ENCODE measurements around the gene ABCG8.
"Not testable (repeated sequence)": the region's sequence is repeated elsewhere in the genome, so short reads cannot be mapped to it uniquely, and the experiment has no call there.

The ABCG8 gene

DNA sequence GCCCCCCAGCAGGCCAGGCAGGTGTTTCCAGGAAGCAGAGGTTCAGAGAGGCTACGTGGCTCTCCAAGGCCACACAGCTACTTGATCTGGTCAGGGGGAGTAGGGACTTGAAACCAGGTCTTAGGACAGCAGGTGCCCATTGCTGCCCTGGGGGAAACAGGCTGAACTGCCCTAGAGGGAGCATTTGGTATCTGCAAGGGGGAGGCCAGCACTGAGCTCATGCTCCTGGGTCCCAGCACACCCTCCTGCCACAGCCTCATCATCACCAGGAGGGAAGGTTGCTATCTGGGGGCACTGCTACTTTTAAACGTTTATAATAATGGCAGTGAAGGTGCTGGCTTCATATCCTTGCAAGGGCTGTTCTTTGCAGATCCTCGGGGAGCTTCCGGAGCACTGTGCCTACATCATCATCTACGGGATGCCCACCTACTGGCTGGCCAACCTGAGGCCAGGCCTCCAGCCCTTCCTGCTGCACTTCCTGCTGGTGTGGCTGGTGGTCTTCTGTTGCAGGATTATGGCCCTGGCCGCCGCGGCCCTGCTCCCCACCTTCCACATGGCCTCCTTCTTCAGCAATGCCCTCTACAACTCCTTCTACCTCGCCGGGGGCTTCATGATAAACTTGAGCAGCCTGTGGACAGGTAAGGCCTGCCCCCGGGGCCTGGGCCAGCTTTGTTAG, 36.1 kb downstream of the ABCG8 start:
- no peak for DNase-seq

DNA sequence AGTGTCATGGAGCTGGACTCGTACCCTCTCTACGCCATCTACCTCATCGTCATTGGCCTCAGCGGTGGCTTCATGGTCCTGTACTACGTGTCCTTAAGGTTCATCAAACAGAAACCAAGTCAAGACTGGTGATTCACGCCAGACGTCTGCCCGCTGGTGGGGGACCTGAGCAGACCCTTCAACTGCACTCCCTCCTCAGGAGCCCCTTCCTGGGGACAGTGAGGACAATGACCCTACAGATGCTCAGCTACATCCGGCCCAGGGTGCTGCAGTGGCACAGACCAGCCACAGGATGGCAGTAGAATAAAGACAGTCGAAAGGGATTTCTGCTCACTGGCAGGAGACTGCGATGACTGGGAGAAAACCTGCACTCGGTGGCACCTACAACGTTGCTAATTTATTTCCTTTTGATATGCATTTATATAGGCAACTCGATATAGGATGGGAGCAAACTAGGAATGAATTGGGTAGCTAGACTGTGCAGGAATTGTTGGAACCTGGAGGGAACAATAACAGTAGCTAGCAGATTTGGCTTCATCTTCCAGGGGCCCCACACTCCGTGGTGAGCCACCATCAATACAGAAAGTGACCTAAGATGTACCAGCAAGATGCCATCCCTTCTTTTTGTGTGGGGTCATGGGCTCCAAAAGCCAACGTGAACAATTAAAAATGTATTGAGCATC, 39.2 kb downstream of the ABCG8 start:
- peak; percentile 85 for DNase-seq

DNA sequence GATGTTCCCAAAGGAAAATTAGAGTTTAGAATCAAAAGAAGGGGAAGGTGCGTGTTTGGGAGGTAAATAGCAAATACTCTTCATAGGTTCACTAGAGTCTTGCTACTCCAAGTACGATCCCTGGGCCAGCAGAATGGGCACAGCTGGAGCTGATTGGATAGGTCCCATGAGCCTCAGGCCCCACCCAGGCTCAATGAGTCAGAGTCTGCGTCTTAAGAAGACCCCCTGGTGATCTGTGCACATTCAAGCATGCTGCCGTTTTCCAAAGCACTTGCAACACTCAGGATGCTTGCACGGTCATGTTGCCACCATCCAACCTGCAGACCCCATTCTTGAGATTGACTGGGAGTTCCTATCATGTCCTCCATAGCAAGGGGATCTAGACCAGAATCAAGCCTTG, 40.5 kb downstream of the ABCG8 start:
- no peak for DNase-seq

DNA sequence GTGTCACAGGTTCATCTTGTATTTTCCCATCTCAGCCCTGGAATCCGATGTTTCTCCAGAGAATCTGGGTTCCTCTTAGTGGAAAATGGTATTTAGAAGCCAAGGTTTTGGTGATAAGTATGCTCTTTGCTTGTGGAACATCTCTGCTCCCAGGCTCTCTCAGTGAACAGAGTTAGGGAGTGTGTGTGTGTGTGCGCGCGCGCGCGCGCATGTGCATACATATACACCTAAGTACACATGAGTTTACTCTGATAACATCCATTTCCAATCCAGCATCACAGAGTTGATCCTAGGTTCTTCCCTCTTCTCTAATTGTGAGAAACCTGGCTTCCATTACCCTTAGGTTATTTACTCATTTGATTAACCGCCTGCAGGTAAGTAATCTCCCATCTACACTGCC, 41.7 kb downstream of the ABCG8 start:
- DNase-seq = no peak

DNA sequence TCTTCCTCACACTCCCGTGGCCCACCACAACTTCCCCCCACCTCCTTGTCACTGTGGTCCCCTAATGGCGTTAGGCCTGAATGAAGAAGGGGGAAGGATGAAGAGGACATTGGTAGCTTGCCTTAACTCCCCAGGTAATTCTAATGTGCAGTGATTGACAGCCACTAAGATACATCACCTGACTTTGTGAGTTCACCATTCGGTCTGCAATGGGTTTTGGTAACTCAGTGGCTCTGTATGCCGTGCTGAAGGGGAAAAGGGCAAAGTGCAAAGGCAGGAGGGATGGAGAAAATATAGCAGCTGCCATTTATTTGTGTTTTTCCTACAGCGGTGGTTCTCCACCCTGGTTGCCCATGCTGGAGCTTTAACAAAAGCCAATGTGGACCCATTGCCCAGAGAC, 42.2 kb downstream of the ABCG8 start:
- no peak for DNase-seq

DNA sequence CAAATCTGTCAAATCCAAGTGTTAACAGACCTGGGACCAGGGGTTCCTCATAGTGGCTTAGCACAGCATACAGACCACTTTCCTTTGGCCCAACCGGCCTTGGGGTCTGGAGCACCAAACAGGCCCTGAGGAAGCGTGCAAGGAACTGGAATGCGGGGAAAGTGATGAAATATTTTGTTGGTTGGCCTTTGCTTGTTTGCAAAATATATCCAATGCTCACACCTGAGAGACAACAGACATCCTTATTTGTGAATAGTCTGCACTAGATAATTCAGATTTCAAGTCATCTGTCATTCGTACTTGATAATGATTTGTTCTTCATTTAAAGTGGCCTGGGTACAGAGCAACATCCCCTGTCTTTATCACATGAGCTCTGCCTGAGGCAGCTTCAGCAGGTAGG, 43.5 kb downstream of the ABCG8 start:
- no peak for DNase-seq

DNA sequence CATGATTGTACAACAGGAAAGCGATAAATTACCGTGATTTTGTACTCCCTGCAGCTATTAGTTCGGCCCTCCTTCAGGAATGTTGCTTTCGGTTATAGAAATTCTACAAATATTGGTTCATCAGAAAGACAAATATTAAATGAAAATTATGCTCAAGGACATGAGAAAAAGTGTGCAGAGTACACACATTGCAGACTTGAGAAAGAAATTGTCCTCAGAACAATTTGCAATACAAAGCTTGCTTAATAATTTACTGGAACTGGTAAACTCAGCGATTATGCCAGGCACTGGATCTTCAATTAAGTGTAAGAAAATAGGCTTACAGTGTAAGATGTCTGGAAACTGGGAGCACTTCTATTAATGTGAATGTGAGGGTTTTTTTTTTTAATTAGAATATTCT, 45.9 kb downstream of the ABCG8 start:
- no peak for DNase-seq

DNA sequence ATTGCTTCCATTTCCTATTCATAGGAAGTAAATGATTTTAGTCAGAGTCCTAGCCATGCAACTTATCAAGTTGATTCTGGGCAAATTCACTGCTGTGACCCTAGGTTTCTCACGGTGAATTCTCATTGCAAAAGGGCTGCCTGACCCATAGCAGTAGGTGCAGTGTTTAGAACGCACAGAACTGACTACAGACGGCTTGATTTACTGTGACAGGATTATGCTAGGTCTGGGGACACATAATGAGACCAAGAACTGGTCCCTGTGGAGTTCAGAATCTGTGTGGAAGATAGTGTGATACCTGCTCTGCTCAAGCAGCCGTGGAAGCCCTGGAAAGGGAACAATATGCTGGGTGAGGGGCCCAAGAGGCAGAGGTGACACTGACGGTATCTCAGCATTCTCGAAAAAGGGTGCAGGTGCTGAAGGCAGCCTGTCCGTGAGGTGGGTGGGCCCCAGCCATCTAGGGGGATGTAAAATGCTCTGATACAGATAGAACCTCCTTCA, 46.4 kb downstream of the ABCG8 start:
- DNase-seq = no peak

DNA sequence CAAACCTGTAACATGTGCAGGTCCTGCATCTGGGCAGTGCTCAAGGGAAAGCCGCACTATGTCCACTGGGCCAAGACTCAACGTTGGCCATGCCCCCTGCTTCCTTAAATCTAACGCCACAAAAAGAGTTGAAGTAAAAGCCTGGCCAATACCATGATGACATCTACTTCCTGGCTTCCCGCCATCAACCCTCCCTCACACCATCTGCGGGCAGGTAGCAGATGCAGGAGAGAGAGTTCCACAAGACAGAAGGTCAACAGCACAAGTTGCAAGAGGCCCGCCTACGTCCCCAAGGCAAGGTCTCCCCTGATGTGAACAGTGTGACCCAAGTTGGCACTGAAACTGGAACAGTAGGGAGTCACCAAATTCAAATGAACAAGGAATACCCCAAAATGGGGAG, 48.4 kb downstream of the ABCG8 start:
- no peak for DNase-seq

DNA sequence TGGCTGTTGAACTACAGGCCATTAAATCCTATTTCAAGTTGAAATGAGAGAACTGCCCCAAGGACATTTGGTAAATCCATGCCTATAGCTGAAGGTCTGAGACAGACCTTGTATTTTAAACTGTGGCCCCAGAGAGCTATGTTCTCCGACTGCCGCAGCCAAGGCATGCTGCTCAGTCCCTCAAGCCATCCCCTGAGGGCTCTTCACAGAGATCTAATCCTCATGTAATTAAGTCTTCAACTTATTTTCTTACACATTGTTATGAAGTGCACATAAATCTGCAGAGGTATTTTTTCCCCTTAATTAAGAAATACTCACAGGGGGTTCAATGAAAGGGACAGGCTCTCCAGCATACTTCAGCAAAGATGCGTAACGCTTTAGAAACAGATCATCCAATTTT, 50.6 kb downstream of the ABCG8 start:
- DNase-seq = no peak

DNA sequence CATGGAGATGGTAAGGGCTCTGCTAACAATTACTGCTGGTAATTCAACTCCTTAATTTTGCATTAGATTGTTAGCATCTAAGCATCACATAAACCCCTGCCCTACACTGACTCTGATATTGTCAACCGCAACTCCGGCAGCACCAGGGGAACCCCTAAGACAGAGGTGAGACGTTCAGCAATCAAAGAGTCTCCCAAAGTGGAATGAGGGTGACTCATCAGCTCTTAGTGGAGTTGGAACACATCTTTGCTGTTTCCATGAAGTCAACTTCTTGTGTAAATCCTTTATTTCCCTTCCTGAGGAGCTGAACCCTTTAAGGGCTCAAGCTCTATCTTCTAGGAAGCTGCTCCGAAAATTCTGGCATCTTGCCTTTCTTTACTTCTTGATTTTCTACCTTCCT, 52.1 kb downstream of the ABCG8 start:
- DNase-seq = no peak

DNA sequence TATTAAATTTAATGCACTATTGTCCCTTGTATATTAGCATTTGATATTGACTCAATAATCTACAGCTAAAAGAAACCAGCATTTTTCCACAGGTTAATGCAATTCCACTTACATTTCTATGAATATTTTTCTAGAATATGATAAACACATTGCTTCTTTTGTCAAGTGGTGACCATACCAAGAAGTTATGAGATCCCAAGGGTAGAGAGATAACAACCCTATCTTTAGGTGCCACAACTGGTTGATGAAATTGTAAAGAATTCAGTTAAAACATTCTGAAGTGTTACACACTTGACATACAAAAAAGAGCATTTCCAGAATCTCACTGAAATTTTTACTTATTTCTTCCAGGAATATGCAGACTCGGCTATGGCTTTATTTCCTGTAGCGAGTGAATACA, 56.0 kb downstream of the ABCG8 start:
- DNase-seq = peak; percentile 85

DNA sequence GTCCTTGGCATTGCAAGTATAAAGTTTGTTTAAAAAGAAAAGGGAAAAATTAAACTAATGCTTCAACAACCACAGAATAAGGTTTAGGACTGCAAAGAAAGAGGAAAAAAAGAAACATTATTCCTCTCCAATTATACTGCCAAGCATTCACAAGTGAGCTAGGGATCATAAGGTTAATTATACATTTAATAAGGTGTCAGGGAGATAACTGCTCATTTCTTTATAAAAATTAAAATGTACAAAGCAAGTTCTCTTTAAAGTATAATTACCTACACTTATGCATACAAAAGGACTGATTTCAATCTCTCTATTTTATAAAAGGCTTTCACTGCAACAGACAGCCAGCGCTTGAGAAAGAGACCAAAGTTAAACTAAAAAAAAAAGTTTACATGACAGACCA, 58.1 kb downstream of the ABCG8 start:
- no peak for DNase-seq

DNA sequence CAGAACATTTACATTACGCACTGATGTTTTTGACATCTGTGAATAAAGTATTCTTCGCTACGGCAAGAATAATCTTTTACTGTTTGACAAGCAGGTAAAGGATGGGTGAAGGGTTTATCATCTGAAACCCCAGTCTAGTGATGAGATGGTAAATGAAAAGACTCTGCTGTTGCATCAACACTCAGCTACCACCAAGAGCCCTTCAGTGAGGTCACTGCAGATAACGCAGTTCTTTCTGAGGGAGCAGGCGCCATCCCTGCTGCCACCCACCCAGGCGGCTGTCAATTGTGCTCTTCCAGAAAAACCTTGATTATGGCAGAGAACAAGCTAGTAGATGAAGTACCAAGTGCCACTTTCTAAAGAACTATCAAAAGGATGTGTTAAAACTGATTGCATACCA, 58.7 kb downstream of the ABCG8 start:
- DNase-seq = peak; percentile 17

DNA sequence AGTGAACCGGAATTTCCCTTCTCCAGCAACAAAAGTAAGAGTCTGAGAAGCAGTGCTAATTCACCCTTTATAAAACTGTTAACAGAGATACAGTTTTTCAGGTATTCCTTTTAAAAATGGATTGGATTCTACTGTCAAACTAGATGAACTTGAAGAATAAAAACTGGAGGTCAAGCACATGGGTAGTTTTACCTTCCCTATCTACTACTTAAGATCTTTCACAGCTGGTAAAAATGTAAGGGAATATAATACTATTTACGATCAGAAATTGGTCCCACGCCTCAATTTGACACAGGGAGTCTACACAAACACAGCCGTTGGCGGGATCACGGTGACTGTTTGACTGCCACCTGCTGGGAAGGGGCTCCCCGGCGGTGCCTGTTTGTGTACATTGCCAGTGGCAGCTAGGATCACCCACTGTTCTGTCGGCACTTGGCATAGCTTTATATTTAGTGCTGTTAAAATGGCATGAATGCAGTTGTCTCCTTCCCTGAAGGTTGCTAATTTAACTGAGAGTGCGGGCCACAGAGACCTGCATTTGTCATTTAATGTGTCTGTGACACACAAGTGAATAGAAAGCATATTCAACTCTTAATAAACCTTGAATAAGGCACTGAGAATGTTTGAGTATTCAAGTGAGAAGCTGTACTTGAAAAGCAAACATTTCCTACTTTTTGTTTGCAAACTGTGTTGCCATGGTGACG, 59.5 kb downstream of the ABCG8 start:
- DNase-seq = peak; percentile 47

DNA sequence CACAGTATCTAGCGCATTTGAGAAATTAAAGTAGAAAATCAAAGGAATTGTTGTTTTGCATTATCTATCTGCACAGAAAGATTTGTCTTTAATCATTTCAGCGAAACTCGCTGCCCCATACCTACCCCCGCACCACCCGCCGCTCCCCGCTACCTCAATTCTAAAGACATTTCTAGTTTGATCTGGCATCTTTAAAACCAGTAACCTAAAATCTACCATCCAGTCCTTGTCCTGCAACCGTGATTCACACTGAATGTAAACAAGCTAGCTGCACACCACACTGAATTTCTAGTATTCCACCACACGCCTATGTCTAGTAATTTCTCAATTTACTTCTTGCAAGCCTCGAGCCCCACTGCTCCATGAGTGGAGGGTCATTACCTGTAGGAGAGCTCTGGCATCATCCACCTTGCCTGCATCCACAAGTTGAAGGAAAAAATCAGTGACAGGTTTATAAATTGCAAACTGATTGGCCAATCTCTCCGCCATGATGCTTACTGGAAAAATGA, 60.1 kb downstream of the ABCG8 start:
- DNase-seq = no peak

DNA sequence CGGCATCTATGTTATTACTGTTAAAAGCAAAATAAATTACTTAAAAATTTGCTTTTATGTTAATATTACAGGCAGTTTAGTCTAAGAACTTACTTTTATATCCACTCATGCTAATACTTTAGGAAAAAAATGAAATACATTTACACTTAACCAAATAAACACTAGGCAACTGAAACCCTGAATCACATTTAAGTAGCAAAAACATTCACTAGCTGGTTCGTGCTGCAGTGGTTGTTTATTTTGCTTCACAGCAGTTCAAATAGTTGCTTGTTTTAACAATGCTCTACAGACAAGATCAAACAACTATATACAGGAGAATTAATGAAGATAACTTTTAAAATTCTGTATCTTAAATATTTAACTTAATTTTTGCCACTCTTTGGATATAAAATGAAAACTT, 60.8 kb downstream of the ABCG8 start:
- no peak for DNase-seq

DNA sequence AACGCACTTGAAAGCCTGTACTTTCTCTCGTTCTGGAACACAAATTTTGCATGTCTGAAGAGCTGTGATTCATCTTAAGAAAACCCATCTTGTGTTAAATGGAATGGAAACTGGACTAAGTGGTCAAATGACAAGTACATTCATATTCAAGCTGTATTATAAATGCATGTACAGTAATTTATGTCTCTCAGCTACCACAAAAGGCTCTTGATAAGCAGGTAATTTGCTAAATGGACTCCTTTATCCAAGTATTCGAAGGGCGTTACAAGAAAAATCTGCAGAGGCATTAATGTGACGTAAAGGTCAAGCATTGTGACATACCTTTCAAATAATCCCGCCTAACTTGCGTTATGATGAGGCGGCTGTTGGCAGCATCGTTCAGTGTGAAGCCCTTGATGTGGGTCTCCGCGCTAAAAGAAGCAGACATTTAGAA, 66.6 kb downstream of the ABCG8 start:
- DNase-seq = no peak

DNA sequence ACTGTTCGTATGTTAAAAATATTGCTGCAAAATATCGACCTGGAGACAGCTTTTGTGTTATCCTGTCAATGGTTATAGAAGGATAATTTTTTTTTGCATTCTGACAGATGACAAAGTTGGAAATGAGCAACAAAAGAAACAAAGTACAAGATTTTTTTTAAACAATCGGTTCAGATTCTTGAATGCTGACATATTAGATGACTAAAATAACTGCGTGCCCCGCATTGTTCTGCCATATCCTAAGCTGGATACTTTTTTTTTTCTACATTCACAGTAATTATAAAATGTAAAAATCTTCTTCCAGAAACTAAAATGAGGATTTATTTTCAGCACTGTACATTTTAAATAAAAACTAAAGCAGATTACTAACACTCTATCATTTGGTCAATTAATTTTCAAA, 67.1 kb downstream of the ABCG8 start:
- DNase-seq = no peak

DNA sequence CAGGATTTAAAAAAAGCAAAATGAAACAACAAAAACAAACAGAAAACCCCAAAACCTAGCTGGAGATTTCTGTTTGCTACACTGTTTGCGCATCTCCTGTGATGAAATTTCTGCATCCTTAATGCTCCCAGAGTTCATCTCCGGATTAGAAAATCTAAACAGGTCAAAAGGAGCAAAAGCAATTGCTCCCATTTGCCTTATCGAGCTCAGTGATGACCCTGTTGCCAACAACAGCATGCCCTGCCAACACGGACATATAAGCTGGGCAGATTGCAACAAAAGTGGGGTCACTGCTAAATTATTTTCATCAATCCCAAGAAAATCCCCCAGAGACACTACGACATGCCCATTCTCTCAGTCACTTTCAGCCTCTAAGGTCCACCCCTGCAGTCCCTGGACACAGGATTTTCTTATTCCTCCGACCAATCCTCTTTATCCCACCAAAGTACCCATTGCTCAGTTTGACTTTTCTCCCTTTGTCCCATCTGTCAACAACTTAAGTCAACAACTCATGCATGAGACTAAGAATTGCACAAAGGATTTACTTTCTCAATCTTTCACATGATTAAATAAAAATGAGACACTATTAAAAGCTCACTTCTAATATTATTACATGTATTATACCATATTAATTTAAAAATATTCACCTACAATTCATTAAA, 67.8 kb downstream of the ABCG8 start:
- DNase-seq = no peak

DNA sequence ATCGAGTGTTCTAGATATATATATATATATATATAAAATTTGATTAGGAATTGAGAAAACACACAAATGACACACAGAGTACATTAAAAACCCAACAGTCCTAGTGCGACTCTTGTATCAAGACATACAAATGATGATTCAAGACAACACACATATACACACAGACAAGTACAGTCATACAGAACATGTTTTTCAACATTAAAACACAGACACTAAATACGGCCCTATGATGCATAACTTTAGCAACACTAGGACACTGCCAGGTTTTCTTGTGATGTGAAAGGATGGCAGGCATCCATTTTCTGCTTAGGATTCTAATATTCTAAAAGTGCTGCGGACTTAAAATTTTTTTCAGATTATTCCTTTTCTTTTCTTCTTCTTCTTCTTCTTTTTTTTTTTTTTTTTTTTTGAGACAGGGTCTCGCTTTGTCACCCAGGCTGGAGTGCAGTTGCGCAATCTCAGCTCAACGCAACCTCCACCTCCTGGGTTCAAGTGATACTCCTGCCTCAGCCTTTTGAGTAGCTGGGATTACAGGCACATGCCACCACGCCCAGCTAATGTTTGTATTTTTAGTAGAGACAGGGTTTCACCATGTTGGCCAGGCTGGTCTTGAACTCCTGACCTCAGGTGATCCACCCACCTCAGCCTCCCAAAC, 72.5 kb downstream of the ABCG8 start:
- not testable (repeated sequence) for DNase-seq

DNA sequence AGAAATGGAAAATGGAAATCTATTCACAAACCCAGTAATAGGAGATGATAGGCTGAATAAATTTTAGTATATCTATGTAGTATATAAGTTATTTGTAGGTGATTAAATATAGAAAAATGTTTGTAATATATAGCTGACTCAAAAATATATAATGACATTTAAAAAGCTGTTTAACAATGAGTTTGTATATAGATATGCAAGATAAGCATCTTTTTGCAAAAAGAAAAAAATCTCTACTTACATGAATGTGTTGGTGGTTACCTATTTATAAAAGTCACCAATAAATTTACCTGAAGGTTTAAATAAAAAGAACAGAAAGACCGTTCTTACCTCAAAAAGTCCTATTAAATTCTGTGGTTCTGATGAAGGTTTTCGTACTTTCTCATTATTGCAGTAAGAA, 85.7 kb downstream of the ABCG8 start:
- DNase-seq = no peak

DNA sequence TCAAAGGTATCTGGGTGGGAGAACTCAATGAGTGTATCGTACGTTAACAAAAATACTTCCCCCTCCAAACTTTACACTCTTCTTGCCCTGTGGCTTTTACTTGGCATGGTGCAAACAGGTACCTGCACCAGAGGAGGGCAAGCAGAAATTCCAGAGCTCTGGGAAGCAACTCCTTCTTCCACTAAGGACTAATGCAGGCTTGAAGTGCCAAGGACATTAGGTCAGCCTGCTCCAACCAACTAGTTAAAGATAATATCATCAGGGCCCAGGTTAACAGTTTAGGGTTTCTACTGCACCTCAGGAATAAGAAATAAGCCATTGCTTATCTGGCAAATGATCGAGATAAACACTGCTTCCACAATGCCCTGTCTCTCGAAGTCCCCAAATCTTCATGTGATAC, 86.7 kb downstream of the ABCG8 start:
- no peak for DNase-seq
